GM12864 (cell line): ENCODE measurements around the gene POLR1H.

Source experiments
- DNase-seq: peaks from one replicate; pipeline ENCODE4 v3.0.0-alpha.2; 2011; ENCODE audit warnings: low read depth
- H3K4me3 ChIP-seq: 2 replicates; pipeline ENCODE4 v1.5.1; 2011; ENCODE audit warnings: mild to moderate bottlenecking, low read depth, low read length, control low read depth
- CTCF ChIP-seq: IDR thresholded peaks from 2 replicates; pipeline ENCODE4 v1.5.1; 2011; ENCODE audit warnings: low read depth, mild to moderate bottlenecking, moderate library complexity, low read length, control low read depth, inconsistent platforms; ENCODE audit errors: missing control alignments

Gene POLR1H

GRCh38 chr6:30102970-30103871 lies 42.2 kb downstream of the POLR1H start:
- peak overlapping the region; percentile 33 for H3K4me3 ChIP-seq

GRCh38 chr6:30103872-30104179 lies 42.8 kb downstream of the POLR1H start:
- H3K4me3 ChIP-seq, result no peak overlapping the region
- no peak for DNase-seq
- no peak for TF ChIP-seq CTCF

More at GRCh38 chr6:30102970-30103871, 42.2 kb downstream of the POLR1H start:
- peak; percentile 98 for TF ChIP-seq CTCF
- DNase-seq, result peak; percentile 61

GRCh38 chr6:30104661-30105060 lies 43.6 kb downstream of the POLR1H start:
- DNase-seq, result no peak
- no peak for TF ChIP-seq CTCF
- H3K4me3 ChIP-seq, result no peak overlapping the region

- DNase-seq, result no peak
- no peak for TF ChIP-seq CTCF
- H3K4me3 ChIP-seq, result no peak overlapping the region
These were observed 50.3 kb downstream of the POLR1H start for GRCh38 chr6:30111266-30111856.

GRCh38 chr6:30112402-30112994 lies 51.4 kb downstream of the POLR1H start:
- no peak overlapping the region for H3K4me3 ChIP-seq
- no peak for DNase-seq
- TF ChIP-seq CTCF, result no peak

GRCh38 chr6:30113003-30113759 lies 52.1 kb downstream of the POLR1H start, which contains the start of gene TRIM31:
TSS of gene TRIM31 (minus strand) at chr6:30113090. CDS start at chr6:30112805, 285 bp downstream.
- TF ChIP-seq CTCF, result no peak
- DNase-seq, result peak; percentile 26
- H3K4me3 ChIP-seq, result no peak within 1 kb of the TSS; the same call in 1 of the 2 replicates
